Right atrium auricular region (tissue), 2 donors: Measurements from ENCODE around the gene ELK1. TPM values are rescaled to one million over a fixed set of nuclear protein-coding genes. Genes with fewer than 3 reads are reported as not detected.

Experiments
- DNase-seq: peaks from one replicate; pipeline ENCODE4 v3.0.0-alpha.2; 2019; ENCODE audit warnings: low spot score
- H3K27ac ChIP-seq, 2 donors: fragments of 200-600 bp; sonication (generic); 1 replicate in 1 of 2; 2 replicates in 1 of 2; pipeline ENCODE4 v1.5.1; 2016 to 2019
- H3K27me3 ChIP-seq, 2 donors: fragments of 200-600 bp; sonication (generic); one replicate each; pipeline versions ENCODE4 v1.5.1 to v1.6.0; 2017 to 2019
- H3K36me3 ChIP-seq: fragments of 200-600 bp; sonication (generic); one replicate; pipeline ENCODE4 v1.5.1; 2016
- H3K4me1 ChIP-seq, 2 donors: fragments of 200-600 bp; sonication (generic); one replicate each; pipeline versions ENCODE4 v1.5.1 to v1.6.0; 2017 to 2019
- H3K4me3 ChIP-seq, 2 donors: fragments of 200-600 bp; sonication (generic); 1 replicate in 1 of 2; 2 replicates in 1 of 2; pipeline ENCODE4 v1.5.1; 2017 to 2019; ENCODE audit warnings: mild to moderate bottlenecking in 1 of 2, moderate library complexity in 1 of 2
- H3K9me3 ChIP-seq, 2 donors: fragments of 200-600 bp; sonication (generic); one replicate each; pipeline ENCODE4 v1.5.1; 2019
- total RNA-seq, 2 donors: library from RNA; depleted of rRNA; stranded (reverse); fragments of >200 nt; gene quantifications; one replicate each; pipeline ENCODE4 v1.1.0, GENCODE V29; 2016
- TF ChIP-seq, protein P1 (sequence below), 2 donors: fragments of 200-600 bp; sonication (generic); IDR thresholded peaks; one replicate each; pipeline ENCODE4 v1.5.1; 2019; ENCODE audit warnings: antibody characterized with exemption in 2 of 2

ELK1 gene
- total RNA-seq, 2 donors from 2014 or later: 21.9 to 28.9 TPM

DNA sequence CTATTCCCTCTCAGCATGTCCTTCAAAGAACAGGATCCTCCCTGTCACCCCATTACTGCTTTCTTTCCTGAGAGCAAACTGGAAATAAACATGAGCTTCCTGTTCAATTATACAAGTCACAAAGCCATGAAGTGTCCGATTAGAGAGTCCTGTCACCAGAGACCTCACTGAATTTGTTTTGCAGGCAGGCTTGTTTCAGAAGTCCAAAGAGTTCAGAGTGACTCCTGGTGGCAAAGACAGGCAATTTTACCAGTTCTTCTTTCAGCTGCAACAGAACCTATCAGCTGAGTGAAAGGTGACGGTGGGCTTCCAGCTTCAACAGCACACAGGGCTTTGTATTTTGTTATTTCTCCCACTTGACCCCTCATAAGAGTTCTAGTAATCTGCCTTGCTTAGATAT lies 6.4 kb downstream of the ELK1 start:
- H3K4me1 ChIP-seq: no peaks in the 10 kb centered on the region
- H3K27ac ChIP-seq: peak overlapping the region in 1 of 2 donors; percentile 28
- H3K36me3 ChIP-seq: peaks cover 1% of the 10 kb centered on the region
- TF ChIP-seq, protein P1, sequence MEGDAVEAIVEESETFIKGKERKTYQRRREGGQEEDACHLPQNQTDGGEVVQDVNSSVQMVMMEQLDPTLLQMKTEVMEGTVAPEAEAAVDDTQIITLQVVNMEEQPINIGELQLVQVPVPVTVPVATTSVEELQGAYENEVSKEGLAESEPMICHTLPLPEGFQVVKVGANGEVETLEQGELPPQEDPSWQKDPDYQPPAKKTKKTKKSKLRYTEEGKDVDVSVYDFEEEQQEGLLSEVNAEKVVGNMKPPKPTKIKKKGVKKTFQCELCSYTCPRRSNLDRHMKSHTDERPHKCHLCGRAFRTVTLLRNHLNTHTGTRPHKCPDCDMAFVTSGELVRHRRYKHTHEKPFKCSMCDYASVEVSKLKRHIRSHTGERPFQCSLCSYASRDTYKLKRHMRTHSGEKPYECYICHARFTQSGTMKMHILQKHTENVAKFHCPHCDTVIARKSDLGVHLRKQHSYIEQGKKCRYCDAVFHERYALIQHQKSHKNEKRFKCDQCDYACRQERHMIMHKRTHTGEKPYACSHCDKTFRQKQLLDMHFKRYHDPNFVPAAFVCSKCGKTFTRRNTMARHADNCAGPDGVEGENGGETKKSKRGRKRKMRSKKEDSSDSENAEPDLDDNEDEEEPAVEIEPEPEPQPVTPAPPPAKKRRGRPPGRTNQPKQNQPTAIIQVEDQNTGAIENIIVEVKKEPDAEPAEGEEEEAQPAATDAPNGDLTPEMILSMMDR (IDR thresholded peaks at IDR 0.05): peak in 1 of 2 donors; percentile 47
- no peak for DNase-seq
- H3K27me3 ChIP-seq: no peaks in the 10 kb centered on the region
- H3K9me3 ChIP-seq: peaks cover 0 to 9% of the 10 kb centered on the region in 2 donors
- H3K4me3 ChIP-seq: no peak overlapping the region

DNA sequence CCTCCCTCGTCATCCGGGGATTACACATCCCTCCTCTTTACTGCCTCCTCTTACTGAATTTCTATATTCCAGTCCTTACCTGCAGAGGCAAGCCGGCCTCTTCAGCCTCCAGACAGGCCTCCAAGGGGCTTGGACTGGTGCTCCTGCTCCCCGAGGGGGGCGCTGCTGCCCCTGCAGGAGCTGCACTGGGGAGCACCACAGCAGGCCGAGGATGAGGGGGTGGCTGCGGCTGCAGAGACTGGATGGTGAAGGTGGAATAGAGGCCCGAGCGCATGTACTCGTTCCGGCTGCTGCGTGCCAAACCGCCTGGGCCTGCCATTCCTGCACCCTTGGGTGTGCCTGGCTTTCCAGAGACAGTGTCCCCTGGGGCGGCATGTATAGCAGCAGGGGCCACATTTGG lies 11.5 kb downstream of the ELK1 start:
- peaks cover 21% of the 10 kb centered on the region for H3K36me3 ChIP-seq
- TF ChIP-seq, protein P1 (IDR thresholded peaks at IDR 0.05): no peak
- H3K9me3 ChIP-seq: peaks cover 0 to 9% of the 10 kb centered on the region in 2 donors
- no peak overlapping the region for H3K4me3 ChIP-seq
- no peak for DNase-seq
- H3K4me1 ChIP-seq: no peaks in the 10 kb centered on the region
- no peak overlapping the region for H3K27ac ChIP-seq
- H3K27me3 ChIP-seq: no peaks in the 10 kb centered on the region

DNA sequence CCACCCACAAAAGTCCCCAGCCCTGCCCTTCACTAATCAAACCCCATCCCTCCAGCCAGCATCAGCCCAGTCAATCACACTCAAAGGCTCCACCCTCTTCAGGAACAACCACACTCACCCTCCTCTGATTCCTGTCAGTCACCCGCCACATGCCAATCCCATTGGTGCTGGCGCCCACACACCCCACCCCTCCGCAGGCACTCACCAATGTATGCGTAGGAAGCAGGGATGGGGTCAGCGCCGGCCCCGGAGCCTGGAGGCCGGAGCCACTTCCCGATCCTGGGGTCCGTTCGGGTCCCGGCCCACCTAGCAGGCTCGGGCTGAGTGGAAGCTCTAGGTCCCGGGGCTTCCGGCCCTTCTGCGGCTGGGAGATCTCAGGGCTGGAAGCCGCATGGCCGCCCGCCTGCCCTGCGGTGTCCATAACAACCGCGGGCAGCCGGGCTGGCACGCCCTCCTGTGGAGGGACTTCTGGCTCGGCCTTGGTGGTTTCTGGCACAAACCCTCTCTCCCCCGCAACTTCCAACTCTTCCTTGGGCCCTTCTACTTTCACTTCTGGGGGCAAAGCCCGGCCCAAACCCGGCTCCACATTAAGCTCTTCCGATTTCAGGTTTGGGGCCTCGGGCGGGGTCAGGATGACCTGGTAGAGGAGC lies 12.7 kb downstream of the ELK1 start:
- H3K27ac ChIP-seq: no peak overlapping the region

DNA sequence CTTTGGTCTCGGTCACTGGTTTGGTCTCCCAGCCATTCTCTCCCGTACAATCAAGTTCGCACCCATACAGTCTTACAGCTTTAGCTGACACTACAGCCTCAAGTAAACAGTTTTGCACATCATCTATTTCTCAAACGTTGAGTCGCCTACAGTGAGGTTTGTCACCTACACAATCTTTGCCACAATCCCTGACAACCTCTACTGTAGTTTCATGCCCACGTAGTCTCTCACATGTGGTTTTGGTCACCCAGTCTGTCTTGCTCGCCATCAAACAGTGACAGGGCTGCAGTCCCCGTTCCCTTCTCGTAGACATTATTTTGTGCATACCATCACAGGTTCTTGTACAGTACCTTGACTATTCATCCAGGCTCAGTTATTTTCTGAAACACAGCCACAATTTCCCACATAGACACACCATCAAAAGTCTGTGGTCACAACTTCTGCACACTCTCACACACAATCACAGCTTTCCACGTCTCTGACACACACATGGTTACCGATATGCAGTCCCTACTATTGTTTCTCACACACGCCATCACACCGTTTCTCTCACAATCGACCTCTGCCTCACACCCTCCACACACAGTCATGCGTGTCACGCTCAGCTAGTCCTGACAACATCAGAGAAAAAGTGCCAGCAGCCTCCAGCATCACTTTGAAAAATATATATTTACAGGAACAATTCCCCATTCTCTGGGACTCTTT lies 15.3 kb downstream of the ELK1 start:
- H3K36me3 ChIP-seq: peaks cover 21% of the 10 kb centered on the region
- no peaks in the 10 kb centered on the region for H3K27me3 ChIP-seq
- no peak overlapping the region for H3K27ac ChIP-seq
- TF ChIP-seq, protein P1 (IDR thresholded peaks at IDR 0.05): no peak
- H3K4me1 ChIP-seq: no peaks in the 10 kb centered on the region
- DNase-seq: no peak
- H3K4me3 ChIP-seq: no peak overlapping the region
- H3K9me3 ChIP-seq: peaks cover 0 to 5% of the 10 kb centered on the region in 2 donors

More for the DNA sequence above, 12.7 kb downstream of the ELK1 start:
- no peaks in the 10 kb centered on the region for H3K27me3 ChIP-seq
- H3K36me3 ChIP-seq: peaks cover 21% of the 10 kb centered on the region
- H3K4me1 ChIP-seq: no peaks in the 10 kb centered on the region
- H3K4me3 ChIP-seq: peak overlapping the region in 1 of 2 donors; percentile 27
- H3K9me3 ChIP-seq: peaks cover 0 to 9% of the 10 kb centered on the region in 2 donors
- no peak for DNase-seq
- TF ChIP-seq, protein P1 (IDR thresholded peaks at IDR 0.05): peak in 1 of 2 donors; percentile 36

DNA sequence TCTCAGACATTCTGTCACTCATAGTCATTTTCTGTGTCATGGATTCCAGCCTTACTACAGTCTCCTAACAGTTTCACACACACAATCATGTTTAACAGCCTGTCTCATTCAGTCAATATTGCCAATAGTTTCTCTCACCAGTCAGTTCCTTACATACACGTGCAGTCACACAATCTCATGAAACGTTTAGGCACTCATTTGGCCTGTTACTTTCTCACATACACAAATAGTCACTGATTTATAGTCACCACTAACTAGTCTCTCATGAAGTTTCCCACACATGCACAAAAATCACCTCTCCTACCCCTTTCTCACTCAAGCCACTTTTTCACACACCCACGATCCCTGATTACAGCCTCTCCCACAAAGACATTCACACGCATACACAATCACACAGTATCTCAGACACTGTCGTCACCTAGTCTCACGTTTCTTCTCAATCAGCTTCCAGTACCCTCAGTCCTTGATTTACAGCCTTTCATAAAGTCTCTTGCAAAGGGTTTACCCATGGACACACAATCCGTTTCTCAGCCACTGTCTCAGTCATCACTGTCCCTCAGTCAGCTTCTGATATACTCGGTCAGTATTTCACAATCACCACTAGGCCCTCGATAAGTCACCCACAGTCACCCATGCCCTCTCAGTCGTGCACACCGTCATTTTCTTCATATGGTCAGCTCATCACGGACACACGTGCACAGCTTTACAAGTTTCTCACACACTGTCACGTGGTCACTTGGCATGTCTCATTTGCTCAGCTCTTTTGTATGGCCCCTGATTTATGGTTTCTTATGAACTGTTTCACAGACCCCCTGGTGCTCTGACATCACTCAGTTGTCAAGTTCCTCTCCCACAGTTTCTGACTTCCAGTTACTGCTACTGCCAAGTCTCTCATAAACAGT lies 16.4 kb downstream of the ELK1 start:
- DNase-seq: no peak
- no peak overlapping the region for H3K4me3 ChIP-seq
- TF ChIP-seq, protein P1 (IDR thresholded peaks at IDR 0.05): no peak
- H3K36me3 ChIP-seq: peaks cover 20% of the 10 kb centered on the region
- no peaks in the 10 kb centered on the region for H3K27me3 ChIP-seq
- H3K9me3 ChIP-seq: no peaks in the 10 kb centered on the region
- H3K4me1 ChIP-seq: no peaks in the 10 kb centered on the region
- H3K27ac ChIP-seq: no peak overlapping the region
